ENCODE measurements around the gene RAMACL. TPM values are rescaled to one million over a fixed set of nuclear protein-coding genes. Genes with fewer than 3 reads are reported as not detected.

RAMACL gene
- total RNA-seq, 1 donor from 2014 or later = 1.0 TPM

- peaks cover 34 to 53% (median 38%) of the 10 kb centered on the region in 3 donors for H3K4me1 ChIP-seq (ENCODE audit: control insufficient read depth in 3 of 3, insufficient read depth in 3 of 3, low read length in 3 of 3)
- no peaks in the 10 kb centered on the region for H3K27me3 ChIP-seq (ENCODE audit: control insufficient read depth in 3 of 3, insufficient read depth in 3 of 3, low read length in 3 of 3)
Measured at GRCh38 chr6:166627033-166627874, 40.8 kb upstream of the RAMACL start, which contains the start of gene RPS6KA2. RPS6KA2 (minus strand) TSS chr6:166627251; CDS start chr6:166627019, 232 bp downstream.

GRCh38 chr6:166626177-166627032, 39.9 kb upstream of the RAMACL start:
- peaks cover 34 to 53% (median 38%) of the 10 kb centered on the region in 3 donors for H3K4me1 ChIP-seq (ENCODE audit: control insufficient read depth in 3 of 3, insufficient read depth in 3 of 3, low read length in 3 of 3)
- no peaks in the 10 kb centered on the region for H3K36me3 ChIP-seq (ENCODE audit: control insufficient read depth in 3 of 3, insufficient read depth in 3 of 3, low read length in 3 of 3)
- H3K4me3 ChIP-seq (ENCODE audit: low read length in 3 of 3) = peak overlapping the region; percentile 71 to 82 (median 80)
- H3K9me3 ChIP-seq (ENCODE audit: control insufficient read depth in 3 of 3, low read length in 3 of 3) = no peaks in the 10 kb centered on the region
- H3K27ac ChIP-seq (ENCODE audit: low read depth, low read length) = peak overlapping the region; percentile 48
- peak overlapping the region; percentile 76 to 91 (median 77) for H3K9ac ChIP-seq (ENCODE audit: low read depth in 1 of 3, low read length in 3 of 3)
- H3K27me3 ChIP-seq (ENCODE audit: control insufficient read depth in 3 of 3, insufficient read depth in 3 of 3, low read length in 3 of 3) = no peaks in the 10 kb centered on the region

More at GRCh38 chr6:166627033-166627874, 40.8 kb upstream of the RAMACL start, which contains the start of gene RPS6KA2:
- H3K36me3 ChIP-seq (ENCODE audit: control insufficient read depth in 3 of 3, insufficient read depth in 3 of 3, low read length in 3 of 3) = no peaks in the 10 kb centered on the region
- peak within 1 kb of the TSS; percentile 71 to 84 (median 82) for H3K4me3 ChIP-seq (ENCODE audit: low read length in 3 of 3)
- peak within 1 kb of the TSS; percentile 74 for H3K27ac ChIP-seq (ENCODE audit: low read depth, low read length)
- peak within 1 kb of the TSS; percentile 76 to 93 (median 77) for H3K9ac ChIP-seq (ENCODE audit: low read depth in 1 of 3, low read length in 3 of 3)
- H3K9me3 ChIP-seq (ENCODE audit: control insufficient read depth in 3 of 3, low read length in 3 of 3) = no peaks in the 10 kb centered on the region

GRCh38 chr6:166625356-166625755, 38.9 kb upstream of the RAMACL start:
- Histone ChIP-seq H3K4me1 (ENCODE audit: control insufficient read depth in 3 of 3, insufficient read depth in 3 of 3, low read length in 3 of 3) (peaks cover 37 to 53% (median 42%) of the 10 kb centered on the region in 3 donors), H3K4me3 (ENCODE audit: low read length in 3 of 3) (peak overlapping the region in 1 of 3 donors; percentile 80), H3K9me3 (ENCODE audit: control insufficient read depth in 3 of 3, low read length in 3 of 3) (no peaks in the 10 kb centered on the region), H3K27ac (ENCODE audit: low read depth, low read length) (no peak overlapping the region), H3K9ac (ENCODE audit: low read depth in 1 of 3, low read length in 3 of 3) (no peak overlapping the region), H3K36me3 (ENCODE audit: control insufficient read depth in 3 of 3, insufficient read depth in 3 of 3, low read length in 3 of 3) (peaks cover 0 to 3% (median 0%) of the 10 kb centered on the region in 3 donors), H3K27me3 (ENCODE audit: control insufficient read depth in 3 of 3, insufficient read depth in 3 of 3, low read length in 3 of 3) (no peaks in the 10 kb centered on the region)

GRCh38 chr6:166624275-166624674, 37.8 kb upstream of the RAMACL start:
- H3K27ac ChIP-seq (ENCODE audit: low read depth, low read length) = no peak overlapping the region
- no peaks in the 10 kb centered on the region for H3K9me3 ChIP-seq (ENCODE audit: control insufficient read depth in 3 of 3, low read length in 3 of 3)
- peaks cover 0 to 3% (median 0%) of the 10 kb centered on the region in 3 donors for H3K36me3 ChIP-seq (ENCODE audit: control insufficient read depth in 3 of 3, insufficient read depth in 3 of 3, low read length in 3 of 3)
- no peak overlapping the region for H3K4me3 ChIP-seq (ENCODE audit: low read length in 3 of 3)
- no peaks in the 10 kb centered on the region for H3K27me3 ChIP-seq (ENCODE audit: control insufficient read depth in 3 of 3, insufficient read depth in 3 of 3, low read length in 3 of 3)
- no peak overlapping the region for H3K9ac ChIP-seq (ENCODE audit: low read depth in 1 of 3, low read length in 3 of 3)
- H3K4me1 ChIP-seq (ENCODE audit: control insufficient read depth in 3 of 3, insufficient read depth in 3 of 3, low read length in 3 of 3) = peaks cover 46 to 53% (median 48%) of the 10 kb centered on the region in 3 donors

GRCh38 chr6:166623318-166623717, 36.8 kb upstream of the RAMACL start:
- H3K4me1 ChIP-seq (ENCODE audit: control insufficient read depth in 3 of 3, insufficient read depth in 3 of 3, low read length in 3 of 3) = peaks cover 39 to 54% (median 41%) of the 10 kb centered on the region in 3 donors
- no peak overlapping the region for H3K27ac ChIP-seq (ENCODE audit: low read depth, low read length)
- H3K27me3 ChIP-seq (ENCODE audit: control insufficient read depth in 3 of 3, insufficient read depth in 3 of 3, low read length in 3 of 3) = no peaks in the 10 kb centered on the region
- peak overlapping the region in 1 of 3 donors; percentile 3 for H3K9ac ChIP-seq (ENCODE audit: low read depth in 1 of 3, low read length in 3 of 3)
- H3K36me3 ChIP-seq (ENCODE audit: control insufficient read depth in 3 of 3, insufficient read depth in 3 of 3, low read length in 3 of 3) = peaks cover 0 to 8% (median 6%) of the 10 kb centered on the region in 3 donors
- H3K4me3 ChIP-seq (ENCODE audit: low read length in 3 of 3) = no peak overlapping the region
- peaks cover 0 to 2% (median 0%) of the 10 kb centered on the region in 3 donors for H3K9me3 ChIP-seq (ENCODE audit: control insufficient read depth in 3 of 3, low read length in 3 of 3)

GRCh38 chr6:166621114-166621540, 34.6 kb upstream of the RAMACL start:
- Histone ChIP-seq H3K27me3 (ENCODE audit: control insufficient read depth in 3 of 3, insufficient read depth in 3 of 3, low read length in 3 of 3) (no peaks in the 10 kb centered on the region), H3K9ac (ENCODE audit: low read depth in 1 of 3, low read length in 3 of 3) (no peak overlapping the region), H3K9me3 (ENCODE audit: control insufficient read depth in 3 of 3, low read length in 3 of 3) (peaks cover 0 to 2% (median 0%) of the 10 kb centered on the region in 3 donors), H3K4me1 (ENCODE audit: control insufficient read depth in 3 of 3, insufficient read depth in 3 of 3, low read length in 3 of 3) (peaks cover 34 to 56% (median 37%) of the 10 kb centered on the region in 3 donors), H3K27ac (ENCODE audit: low read depth, low read length) (no peak overlapping the region), H3K36me3 (ENCODE audit: control insufficient read depth in 3 of 3, insufficient read depth in 3 of 3, low read length in 3 of 3) (peaks cover 0 to 14% (median 6%) of the 10 kb centered on the region in 3 donors), H3K4me3 (ENCODE audit: low read length in 3 of 3) (no peak overlapping the region)

GRCh38 chr6:166620478-166621113, 34.1 kb upstream of the RAMACL start:
- H3K36me3 ChIP-seq (ENCODE audit: control insufficient read depth in 3 of 3, insufficient read depth in 3 of 3, low read length in 3 of 3) = peaks cover 0 to 14% (median 6%) of the 10 kb centered on the region in 3 donors
- peaks cover 0 to 2% (median 0%) of the 10 kb centered on the region in 3 donors for H3K9me3 ChIP-seq (ENCODE audit: control insufficient read depth in 3 of 3, low read length in 3 of 3)
- H3K9ac ChIP-seq (ENCODE audit: low read depth in 1 of 3, low read length in 3 of 3) = peak overlapping the region in 1 of 3 donors; percentile 34
- H3K27me3 ChIP-seq (ENCODE audit: control insufficient read depth in 3 of 3, insufficient read depth in 3 of 3, low read length in 3 of 3) = no peaks in the 10 kb centered on the region
- peak overlapping the region; percentile 26 for H3K27ac ChIP-seq (ENCODE audit: low read depth, low read length)
- H3K4me3 ChIP-seq (ENCODE audit: low read length in 3 of 3) = no peak overlapping the region
- H3K4me1 ChIP-seq (ENCODE audit: control insufficient read depth in 3 of 3, insufficient read depth in 3 of 3, low read length in 3 of 3) = peaks cover 36 to 57% (median 42%) of the 10 kb centered on the region in 3 donors

- Histone ChIP-seq H3K9ac (ENCODE audit: low read depth in 1 of 3, low read length in 3 of 3) (no peak overlapping the region), H3K36me3 (ENCODE audit: control insufficient read depth in 3 of 3, insufficient read depth in 3 of 3, low read length in 3 of 3) (peaks cover 0 to 14% (median 6%) of the 10 kb centered on the region in 3 donors), H3K4me3 (ENCODE audit: low read length in 3 of 3) (no peak overlapping the region), H3K4me1 (ENCODE audit: control insufficient read depth in 3 of 3, insufficient read depth in 3 of 3, low read length in 3 of 3) (peaks cover 39 to 62% (median 49%) of the 10 kb centered on the region in 3 donors), H3K27ac (ENCODE audit: low read depth, low read length) (peak overlapping the region; percentile 26), H3K9me3 (ENCODE audit: control insufficient read depth in 3 of 3, low read length in 3 of 3) (peaks cover 0 to 2% (median 0%) of the 10 kb centered on the region in 3 donors), H3K27me3 (ENCODE audit: control insufficient read depth in 3 of 3, insufficient read depth in 3 of 3, low read length in 3 of 3) (no peaks in the 10 kb centered on the region)
Measured at GRCh38 chr6:166619912-166620311, 33.4 kb upstream of the RAMACL start.
